Stimulated activated naive B cell treated with anti-CD40 and anti-IgM and Interleukin-4, amounts not matched to agents 10 μg/mL and 1 μg/mL and 100 μg/mL, for 72 hours (primary cell): ENCODE measurements around the gene SNORC.

ENCODE experiments used
- ATAC-seq, 2 donors: fragments of 150-1000 bp; cut with Tn5 transposase; replicated peaks; 2 replicates each; pipeline ENCODE4 v1.10.0; 2021; ENCODE audit warnings: moderate library complexity in 1 of 2
- DNase-seq: peaks from one replicate; pipeline ENCODE4 v3.0.0; 2021
- H3K27ac Mint-ChIP-seq: one replicate; pipeline ENCODE4 v1.8.0; 2022; ENCODE audit warnings: mild to moderate bottlenecking, mixed read lengths
- H3K27me3 Mint-ChIP-seq, 2 donors: one replicate each; pipeline ENCODE4 v1.8.0; 2022; ENCODE audit warnings: mixed read lengths in 2 of 2
- H3K36me3 Mint-ChIP-seq, 2 donors: one replicate each; pipeline ENCODE4 v1.8.0; 2022; ENCODE audit warnings: mixed read lengths in 2 of 2, mild to moderate bottlenecking in 1 of 2
- H3K4me1 Mint-ChIP-seq, 2 donors: one replicate each; pipeline ENCODE4 v1.8.0; 2022; ENCODE audit warnings: mixed read lengths in 2 of 2, mild to moderate bottlenecking in 1 of 2
- H3K4me3 Mint-ChIP-seq, 2 donors: one replicate each; pipeline ENCODE4 v1.8.0; 2022; ENCODE audit warnings: mild to moderate bottlenecking in 2 of 2, mixed read lengths in 2 of 2, moderate library complexity in 1 of 2
- H3K9me3 Mint-ChIP-seq, 2 donors: one replicate each; pipeline ENCODE4 v1.8.0; 2022; ENCODE audit warnings: mixed read lengths in 2 of 2, mild to moderate bottlenecking in 1 of 2

Gene SNORC

DNA sequence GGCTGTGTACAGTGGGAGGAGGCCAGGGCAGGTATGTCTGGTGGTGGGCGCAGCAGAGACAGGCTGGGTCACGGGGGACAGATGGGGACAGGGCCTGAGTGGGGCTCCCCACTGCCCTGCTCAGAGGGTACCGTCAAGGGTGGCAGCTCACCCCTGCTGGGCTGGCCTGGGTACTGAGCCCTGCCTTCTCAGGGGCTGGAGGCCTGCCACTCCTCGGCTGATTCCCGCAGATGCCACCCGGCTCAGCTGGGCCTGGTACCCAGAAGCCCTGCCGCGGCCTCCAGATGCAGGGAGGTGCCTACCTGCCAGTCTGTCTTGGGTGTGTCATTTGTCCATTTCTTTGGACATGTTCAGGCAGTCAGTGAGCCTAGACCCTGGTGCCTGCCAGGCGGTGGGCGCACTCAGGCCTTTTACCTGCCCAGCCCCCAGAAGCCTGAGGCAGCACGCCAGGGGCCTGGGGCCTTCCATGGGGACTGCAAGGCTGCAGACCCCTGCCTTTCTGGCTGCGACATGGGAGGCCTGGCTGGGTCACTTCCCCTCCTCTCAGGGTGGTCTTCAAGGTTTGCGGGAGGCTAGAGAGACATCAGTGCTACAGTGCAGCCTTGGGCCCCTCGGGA lies 3.3 kb downstream of the SNORC start:
- H3K4me1 Mint-ChIP-seq, result peaks cover 12 to 14% of the 10 kb centered on the region in 2 donors
- ATAC-seq, result no peak
- H3K4me3 Mint-ChIP-seq, result no peak overlapping the region

DNA sequence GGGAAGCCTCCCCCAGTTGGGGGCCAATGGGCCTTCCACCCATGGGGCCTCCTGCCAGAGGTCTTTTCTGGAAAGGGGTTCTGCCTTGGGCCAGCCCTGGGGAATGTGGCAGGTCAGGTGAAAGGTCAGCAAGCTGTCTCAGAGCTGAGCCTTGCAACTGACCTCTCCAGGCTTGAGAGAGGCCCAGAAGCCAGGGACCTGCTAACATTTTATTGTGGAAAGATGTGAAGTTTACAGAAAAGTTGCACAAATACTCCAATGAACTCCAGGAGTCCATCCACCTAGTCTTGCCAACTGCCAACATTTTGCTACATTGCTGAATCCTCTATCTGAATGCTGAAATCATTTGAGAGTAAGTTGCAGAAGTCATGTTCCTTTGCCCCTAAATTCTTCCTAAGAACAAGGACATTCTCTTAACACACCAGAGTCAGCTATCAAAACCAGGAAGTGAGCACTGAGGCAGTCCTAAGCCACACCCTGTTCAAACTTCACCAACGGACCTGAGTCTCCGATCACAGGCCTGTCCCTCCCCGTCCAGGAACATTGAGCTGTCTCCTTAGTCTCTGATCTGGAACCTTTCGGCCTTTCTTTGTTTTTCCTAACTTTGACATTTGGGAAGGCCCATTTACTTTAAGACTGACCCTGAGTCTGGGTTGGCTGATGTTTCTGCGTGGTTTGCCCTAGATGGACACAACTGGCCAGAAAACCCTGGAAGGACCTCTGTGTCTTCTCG lies 4.0 kb downstream of the SNORC start:
- DNase-seq (no peak), ATAC-seq (no peak)
- peak overlapping the region; percentile 5 for H3K27ac Mint-ChIP-seq
- H3K36me3 Mint-ChIP-seq, result peaks cover 9% of the 10 kb centered on the region in 2 donors
- H3K9me3 Mint-ChIP-seq, result no peaks in the 10 kb centered on the region
- H3K4me1 Mint-ChIP-seq, result peaks cover 11 to 14% of the 10 kb centered on the region in 2 donors
- H3K4me3 Mint-ChIP-seq, result no peak overlapping the region
- H3K27me3 Mint-ChIP-seq, result peaks cover 17 to 29% of the 10 kb centered on the region in 2 donors

More for the DNA sequence above, 3.3 kb downstream of the SNORC start:
- Mint-ChIP-seq H3K9me3 (no peaks in the 10 kb centered on the region), H3K36me3 (peaks cover 9 to 10% of the 10 kb centered on the region in 2 donors), H3K27ac (no peak overlapping the region), H3K27me3 (peaks cover 17 to 29% of the 10 kb centered on the region in 2 donors)
- no peak for DNase-seq

DNA sequence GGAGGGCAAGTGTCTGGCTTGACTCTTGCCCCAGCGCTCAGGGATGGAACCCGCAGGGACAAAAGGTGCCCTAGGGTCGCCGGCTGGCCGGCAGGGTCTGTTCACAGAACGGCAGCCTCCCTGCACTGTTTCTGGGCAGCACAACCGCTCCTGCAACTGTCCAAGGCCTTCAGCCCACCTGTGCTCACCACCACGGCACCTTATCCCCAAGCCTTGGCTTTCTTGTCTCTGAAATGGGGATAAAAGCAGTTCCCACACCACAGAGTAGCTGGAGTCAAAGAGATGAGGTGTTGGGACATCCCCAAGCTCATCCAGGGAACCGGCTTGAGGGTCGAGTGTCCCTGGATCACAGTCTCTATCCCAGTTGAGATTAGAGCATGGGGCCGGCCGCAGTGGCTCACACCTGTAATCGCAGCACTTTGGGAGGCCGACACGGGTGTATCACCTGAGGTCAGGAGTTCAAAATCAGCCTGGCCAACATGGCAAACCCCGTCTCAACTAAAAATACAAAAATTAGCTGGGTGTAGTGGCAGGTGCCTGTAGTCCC lies 4.7 kb downstream of the SNORC start:
- Mint-ChIP-seq H3K36me3 (peaks cover 5 to 9% of the 10 kb centered on the region in 2 donors), H3K27me3 (peaks cover 17 to 29% of the 10 kb centered on the region in 2 donors), H3K9me3 (no peaks in the 10 kb centered on the region), H3K4me3 (peak overlapping the region; percentile 73 to 80), H3K4me1 (peaks cover 9 to 14% of the 10 kb centered on the region in 2 donors), H3K27ac (peak overlapping the region; percentile 5)
- DNase-seq (no peak), ATAC-seq (no peak)

DNA sequence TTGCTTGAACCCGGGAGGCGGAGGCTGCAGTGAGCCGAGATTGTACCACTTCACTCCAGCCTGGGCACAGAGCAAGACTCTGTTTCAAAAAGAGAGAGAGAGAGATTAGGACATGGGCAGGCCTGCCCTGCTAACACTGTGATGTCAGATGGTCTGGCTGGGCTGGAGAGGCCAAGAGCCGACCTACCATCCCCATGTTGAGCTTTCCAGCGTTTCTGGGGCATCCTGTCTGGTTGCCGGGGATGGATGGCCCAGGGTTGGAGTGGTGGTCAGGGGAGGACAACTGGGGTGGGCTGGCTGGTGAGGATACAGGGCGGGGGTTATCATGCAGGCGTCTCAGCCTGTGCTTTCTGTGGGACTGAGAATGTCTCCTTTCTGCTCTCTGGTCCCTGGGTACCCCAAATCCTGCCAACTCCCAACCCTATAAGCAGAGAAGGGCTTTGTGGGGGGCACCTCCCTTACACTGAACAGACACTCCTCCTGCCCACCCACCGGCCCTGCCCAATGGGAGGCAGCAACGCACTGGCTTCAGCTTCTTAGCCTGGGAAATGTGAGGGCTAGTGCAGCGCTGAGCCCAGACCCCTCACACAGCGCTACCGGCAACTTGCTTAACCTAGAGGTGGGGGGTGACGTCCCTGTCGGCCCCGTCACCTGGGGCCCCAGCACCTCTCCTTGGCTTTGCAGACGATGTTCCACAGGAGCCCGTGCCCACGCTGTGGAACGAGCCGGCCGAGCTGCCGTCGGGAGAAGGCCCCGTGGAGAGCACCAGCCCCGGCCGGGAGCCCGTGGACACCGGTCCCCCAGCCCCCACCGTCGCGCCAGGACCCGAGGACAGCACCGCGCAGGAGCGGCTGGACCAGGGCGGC lies 5.4 kb downstream of the SNORC start:
- Mint-ChIP-seq H3K27ac (peak overlapping the region; percentile 47), H3K4me3 (peak overlapping the region; percentile 73 to 80), H3K9me3 (no peaks in the 10 kb centered on the region), H3K27me3 (peaks cover 17 to 29% of the 10 kb centered on the region in 2 donors), H3K4me1 (peaks cover 9 to 14% of the 10 kb centered on the region in 2 donors), H3K36me3 (peaks cover 3 to 6% of the 10 kb centered on the region in 2 donors)
- no peak for DNase-seq
- ATAC-seq, result peak; percentile 31 to 54

DNA sequence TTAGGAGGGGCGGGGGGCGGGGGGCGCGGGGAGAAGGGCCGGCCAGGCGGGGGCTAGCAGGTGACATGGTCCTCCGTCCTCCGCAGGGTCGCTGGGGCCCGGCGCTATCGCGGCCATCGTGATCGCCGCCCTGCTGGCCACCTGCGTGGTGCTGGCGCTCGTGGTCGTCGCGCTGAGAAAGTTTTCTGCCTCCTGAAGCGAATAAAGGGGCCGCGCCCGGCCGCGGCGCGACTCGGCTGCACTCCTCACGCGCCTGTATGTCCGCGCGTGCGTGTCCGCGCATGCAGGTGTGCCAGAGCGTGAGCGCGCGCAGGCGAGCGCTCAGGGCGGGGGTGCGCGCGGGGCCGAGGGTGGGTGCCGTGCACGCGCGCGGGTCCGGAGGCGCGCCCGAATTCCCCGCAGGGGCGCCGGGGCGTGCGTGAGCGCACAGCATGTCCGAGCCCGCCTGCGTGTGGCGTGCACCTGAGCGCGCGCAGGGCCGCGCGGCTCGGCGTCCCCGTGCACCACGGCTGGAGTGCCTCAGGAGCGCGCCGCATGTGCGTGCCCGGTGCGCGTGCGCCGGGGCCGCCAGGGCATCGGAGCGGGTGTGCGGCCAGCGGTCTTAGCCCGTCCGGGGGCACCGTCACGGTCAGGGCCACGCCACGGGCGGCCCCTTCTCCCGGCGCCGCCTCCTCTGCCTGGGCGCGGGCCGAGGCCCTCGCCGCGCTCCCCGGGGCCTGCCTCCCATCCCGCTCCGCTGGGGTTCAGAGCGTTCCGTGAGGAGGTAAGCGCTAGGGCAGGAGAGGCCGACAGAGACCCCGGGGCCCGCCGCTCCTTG lies 6.3 kb downstream of the SNORC start:
- Mint-ChIP-seq H3K9me3 (no peaks in the 10 kb centered on the region), H3K4me1 (peaks cover 9 to 14% of the 10 kb centered on the region in 2 donors), H3K27ac (no peak overlapping the region), H3K27me3 (peaks cover 17 to 29% of the 10 kb centered on the region in 2 donors), H3K4me3 (peak overlapping the region; percentile 50 to 70), H3K36me3 (peaks cover 0 to 3% of the 10 kb centered on the region in 2 donors)
- ATAC-seq (peak; percentile 70 to 75), DNase-seq (peak; percentile 24)

DNA sequence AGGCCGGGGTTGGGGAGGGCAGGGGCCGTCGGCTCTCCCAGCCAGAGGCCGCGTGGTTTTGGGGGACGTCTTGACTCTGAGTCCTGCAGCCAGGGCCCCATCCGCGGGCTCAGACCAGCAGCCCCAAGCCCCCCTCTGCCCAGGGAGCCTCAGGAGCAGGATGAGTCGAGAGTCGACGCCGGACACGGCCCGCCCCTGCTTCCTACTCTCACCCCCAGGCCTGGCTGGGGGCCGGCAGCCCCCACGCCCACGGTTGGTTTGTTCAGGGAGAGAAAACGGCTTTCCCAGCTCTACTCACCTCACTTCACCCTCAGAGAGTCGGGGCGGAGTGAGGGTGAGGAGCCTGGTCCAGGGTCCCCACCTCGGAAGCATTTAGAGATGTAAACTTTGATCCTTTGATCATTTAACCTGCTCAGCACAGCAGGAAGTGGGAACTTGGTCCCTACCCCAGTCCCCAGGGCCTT lies 6.9 kb downstream of the SNORC start:
- peak overlapping the region in 1 of 2 donors; percentile 70 for H3K4me3 Mint-ChIP-seq

DNA sequence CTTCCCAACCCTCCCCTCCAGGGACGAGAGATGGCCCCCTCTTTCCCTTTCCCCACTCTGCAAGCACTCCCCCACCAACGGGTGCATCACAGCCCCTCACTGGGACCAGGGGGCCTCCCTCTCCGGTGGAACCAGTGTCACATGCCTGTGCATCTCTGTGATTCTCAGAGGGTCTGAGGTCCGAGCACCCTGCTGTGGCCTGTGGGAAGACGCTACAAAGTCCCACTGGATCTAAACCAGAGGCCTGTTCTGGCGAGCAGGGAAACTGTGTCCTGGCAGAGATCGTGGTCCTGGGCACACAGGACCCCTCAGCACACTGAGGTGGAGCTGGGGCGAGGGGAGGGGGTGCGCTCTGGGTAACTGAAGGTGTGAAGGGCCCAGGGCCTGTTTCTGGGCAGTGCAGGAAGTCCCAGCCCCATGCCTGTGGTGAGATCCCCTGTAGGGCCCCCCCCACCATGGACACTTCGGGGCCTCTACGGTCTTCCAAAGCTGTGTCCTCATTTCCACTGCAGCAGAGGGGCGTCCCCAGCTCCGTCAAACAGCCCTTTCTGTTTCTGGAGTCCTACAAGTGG lies 8.0 kb downstream of the SNORC start:
- peaks cover 9 to 14% of the 10 kb centered on the region in 2 donors for H3K4me1 Mint-ChIP-seq
- no peaks in the 10 kb centered on the region for H3K9me3 Mint-ChIP-seq
- H3K27me3 Mint-ChIP-seq, result peaks cover 17 to 29% of the 10 kb centered on the region in 2 donors
- no peak for DNase-seq
- H3K27ac Mint-ChIP-seq, result peak overlapping the region; percentile 80
- peak overlapping the region in 1 of 2 donors; percentile 9 for H3K4me3 Mint-ChIP-seq
- no peak for ATAC-seq
- peaks cover 2 to 3% of the 10 kb centered on the region in 2 donors for H3K36me3 Mint-ChIP-seq

More for the DNA sequence above, 6.9 kb downstream of the SNORC start:
- Mint-ChIP-seq H3K36me3 (peaks cover 0 to 3% of the 10 kb centered on the region in 2 donors), H3K4me1 (peaks cover 9 to 14% of the 10 kb centered on the region in 2 donors), H3K27ac (no peak overlapping the region), H3K9me3 (no peaks in the 10 kb centered on the region), H3K27me3 (peaks cover 17 to 29% of the 10 kb centered on the region in 2 donors)
- ATAC-seq, result peak in 1 of 2 donors; percentile 7
- DNase-seq, result no peak

DNA sequence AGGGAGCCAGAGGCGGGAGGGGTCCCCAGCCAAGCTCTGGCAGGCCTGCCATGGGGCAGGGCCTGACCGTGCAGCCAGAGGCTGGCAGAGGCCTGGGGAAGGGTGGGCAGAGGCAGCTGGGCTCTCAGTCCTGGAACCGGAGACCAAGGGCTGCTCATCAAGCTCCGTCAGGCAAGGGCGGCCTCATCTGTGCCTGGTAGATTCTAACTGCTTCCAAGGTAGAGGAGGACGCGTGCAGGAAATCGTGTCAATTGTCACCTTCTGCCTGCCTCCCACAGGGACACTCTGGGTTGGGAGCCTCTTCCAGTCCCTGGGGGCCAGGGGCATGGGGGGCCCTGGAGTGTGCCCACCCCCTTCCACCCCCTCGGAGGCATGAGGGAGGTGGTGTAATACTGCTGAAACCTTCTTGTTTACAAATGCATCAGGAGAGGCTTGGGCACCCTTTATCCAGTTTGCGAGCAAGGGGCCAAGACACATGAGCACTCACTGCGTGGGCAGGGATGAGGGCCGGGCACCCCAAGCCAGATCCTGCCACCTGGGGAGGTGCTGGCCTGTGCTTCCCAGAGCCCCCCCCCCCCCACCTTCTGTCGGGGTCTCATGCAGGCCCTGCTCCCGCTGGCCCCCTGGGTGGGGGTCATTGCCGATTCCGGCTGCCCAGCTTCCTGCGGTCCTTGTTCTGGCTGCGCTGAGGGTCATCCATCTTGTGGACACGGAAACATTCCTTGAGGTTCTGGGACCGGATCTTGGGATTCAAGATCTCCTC lies 9.0 kb downstream of the SNORC start:
- Mint-ChIP-seq H3K4me3 (no peak overlapping the region), H3K4me1 (peaks cover 9 to 14% of the 10 kb centered on the region in 2 donors), H3K9me3 (no peaks in the 10 kb centered on the region), H3K36me3 (peaks cover 2 to 3% of the 10 kb centered on the region in 2 donors), H3K27ac (no peak overlapping the region), H3K27me3 (peaks cover 17 to 29% of the 10 kb centered on the region in 2 donors)
- DNase-seq, result no peak
- no peak for ATAC-seq

DNA sequence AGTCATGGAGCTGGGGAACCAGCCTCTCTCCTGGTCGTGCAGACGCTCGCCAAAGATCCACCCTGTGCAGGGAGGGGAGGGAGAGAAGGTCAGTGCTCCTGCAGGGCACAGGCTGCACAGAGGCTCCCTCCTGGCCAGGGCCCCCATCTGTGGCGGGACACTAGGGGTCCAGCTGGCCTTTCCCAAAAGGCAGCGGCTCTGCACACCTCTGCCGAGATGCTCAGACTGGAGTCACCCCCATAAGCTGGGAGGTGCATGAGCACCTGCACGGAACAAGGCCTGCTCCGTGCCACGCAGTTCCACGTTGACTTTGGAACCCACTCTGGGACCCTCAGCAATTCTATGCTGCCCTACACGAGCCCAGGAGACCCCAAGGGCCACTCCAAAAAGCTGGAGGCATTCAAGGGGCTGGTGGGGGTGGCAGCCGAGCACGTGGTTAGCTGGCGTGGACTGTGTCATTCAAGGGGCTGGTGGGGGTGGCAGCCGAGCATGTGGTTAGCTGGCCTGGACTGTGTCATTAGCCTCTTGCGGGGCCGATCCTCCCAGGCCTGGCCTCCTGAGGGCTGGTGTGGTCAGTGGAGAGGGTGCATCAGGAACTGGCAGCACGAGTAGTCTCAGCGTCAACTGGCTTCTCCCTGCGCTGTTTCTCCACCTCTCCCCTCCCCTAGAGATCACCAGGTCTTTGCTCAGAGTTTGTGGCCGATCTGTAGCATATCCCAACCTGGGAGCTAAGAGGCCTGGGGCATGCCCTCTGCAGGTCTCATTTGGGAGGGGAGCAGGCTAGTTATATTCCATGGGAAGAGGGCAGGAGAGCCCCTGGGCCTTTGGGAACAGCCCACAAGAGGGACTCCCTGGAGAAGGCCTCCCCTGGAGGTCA lies 9.8 kb downstream of the SNORC start:
- ATAC-seq, result no peak

DNA sequence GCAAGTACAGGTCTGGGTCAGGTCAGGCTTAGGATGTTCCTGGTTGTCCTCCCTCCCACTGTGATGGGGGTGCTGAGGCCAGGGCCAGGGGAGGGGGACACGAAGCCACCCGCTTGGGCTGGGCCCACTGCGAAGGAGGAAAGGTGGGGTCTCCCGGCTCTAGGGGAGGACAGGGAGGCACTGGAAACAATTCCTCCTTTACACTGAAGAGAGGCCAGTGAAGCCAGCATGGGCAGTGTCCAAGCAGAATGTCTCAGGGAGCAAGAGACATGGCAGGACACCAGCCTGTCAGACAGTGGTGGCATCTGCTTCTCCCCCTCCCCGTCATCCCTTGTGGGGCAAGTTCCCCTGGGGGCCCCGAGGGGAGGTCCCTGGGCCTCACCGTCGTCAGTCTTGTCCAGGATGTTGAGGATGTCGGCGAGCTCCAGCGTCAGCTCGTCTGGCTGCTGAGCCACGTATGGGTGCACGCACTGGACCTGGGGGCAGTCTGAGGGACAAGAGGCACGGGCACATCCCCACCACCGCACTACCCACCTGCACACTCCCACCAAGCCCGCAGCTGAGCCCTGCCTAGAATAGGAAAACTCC lies 10.8 kb downstream of the SNORC start:
- Mint-ChIP-seq H3K27ac (no peak overlapping the region), H3K4me3 (no peak overlapping the region), H3K27me3 (peaks cover 7 to 13% of the 10 kb centered on the region in 2 donors), H3K4me1 (no peaks in the 10 kb centered on the region), H3K9me3 (no peaks in the 10 kb centered on the region), H3K36me3 (peaks cover 0 to 2% of the 10 kb centered on the region in 2 donors)
- DNase-seq, result no peak
- no peak for ATAC-seq

More for the DNA sequence above, 9.8 kb downstream of the SNORC start:
- Mint-ChIP-seq H3K4me3 (no peak overlapping the region), H3K36me3 (peaks cover 0 to 2% of the 10 kb centered on the region in 2 donors), H3K27ac (no peak overlapping the region), H3K9me3 (no peaks in the 10 kb centered on the region), H3K27me3 (peaks cover 17 to 23% of the 10 kb centered on the region in 2 donors), H3K4me1 (peaks cover 9% of the 10 kb centered on the region in 2 donors)
- DNase-seq, result no peak

DNA sequence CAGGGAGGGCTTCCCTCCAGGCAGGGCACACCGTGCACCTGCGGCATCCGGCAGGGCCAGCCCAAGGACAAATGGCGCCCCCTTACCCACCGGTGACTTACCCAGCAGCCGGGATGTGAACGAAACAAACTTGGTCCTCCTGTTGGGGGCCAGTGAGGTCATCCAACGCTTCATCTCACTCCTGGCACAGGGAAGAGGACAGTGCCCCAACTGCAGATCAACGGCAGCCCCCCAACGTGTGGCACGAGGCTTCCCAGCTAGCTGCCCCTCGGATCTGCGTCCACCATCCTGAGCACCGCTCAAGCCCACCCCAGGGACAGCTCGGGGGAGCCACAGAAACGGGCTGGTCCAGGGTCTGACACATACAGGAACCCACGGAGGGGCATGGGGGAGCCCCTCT lies 12.0 kb downstream of the SNORC start:
- DNase-seq (no peak), ATAC-seq (no peak)
- Mint-ChIP-seq H3K36me3 (peaks cover 0 to 2% of the 10 kb centered on the region in 2 donors), H3K27ac (no peak overlapping the region), H3K4me1 (no peaks in the 10 kb centered on the region), H3K27me3 (peaks cover 7 to 12% of the 10 kb centered on the region in 2 donors), H3K9me3 (no peaks in the 10 kb centered on the region), H3K4me3 (no peak overlapping the region)
